Limb (tissue), 2 donors: ENCODE data around the gene AMBRA1.

Experiments used
- DNase-seq, 2 donors: peaks; one replicate each; pipeline ENCODE4 v3.0.0-alpha.2; 2016; ENCODE audit errors: extremely low spot score in 2 of 2

Gene AMBRA1

GRCh38 chr11:46506483-46506791 lies 87.4 kb downstream of the AMBRA1 start:
- no peak for DNase-seq

- DNase-seq, result no peak
These were observed 87.9 kb downstream of the AMBRA1 start for GRCh38 chr11:46505741-46506482.

- DNase-seq, result no peak
These were observed 88.8 kb downstream of the AMBRA1 start for GRCh38 chr11:46504817-46505613.

- no peak for DNase-seq
These were observed 94.0 kb downstream of the AMBRA1 start for GRCh38 chr11:46499821-46500220.

- DNase-seq, result no peak
These were observed 94.9 kb downstream of the AMBRA1 start for GRCh38 chr11:46498968-46499367.

- no peak for DNase-seq
These were observed 95.6 kb downstream of the AMBRA1 start for GRCh38 chr11:46498179-46498578.

- no peak for DNase-seq
These were observed 96.3 kb downstream of the AMBRA1 start for GRCh38 chr11:46497498-46497897.

GRCh38 chr11:46493791-46494190 lies 100.0 kb downstream of the AMBRA1 start:
- DNase-seq, result no peak

GRCh38 chr11:46492532-46492931 lies 101.3 kb downstream of the AMBRA1 start:
- DNase-seq, result peak in 1 of 2 donors; percentile 31

GRCh38 chr11:46491661-46492330 lies 102.0 kb downstream of the AMBRA1 start:
- DNase-seq, result peak in 1 of 2 donors; percentile 4

GRCh38 chr11:46490666-46491065 lies 103.2 kb downstream of the AMBRA1 start:
- DNase-seq, result no peak

- peak; percentile 30 to 41 for DNase-seq
These were observed 103.9 kb downstream of the AMBRA1 start for GRCh38 chr11:46489656-46490560.

GRCh38 chr11:46485856-46486443 lies 107.9 kb downstream of the AMBRA1 start:
- DNase-seq, result no peak

GRCh38 chr11:46484101-46484500 lies 109.7 kb downstream of the AMBRA1 start:
- no peak for DNase-seq

GRCh38 chr11:46480909-46481308 lies 112.9 kb downstream of the AMBRA1 start:
- DNase-seq, result no peak

- DNase-seq, result no peak
These were observed 113.6 kb downstream of the AMBRA1 start for GRCh38 chr11:46480166-46480726.

GRCh38 chr11:46479601-46480000 lies 114.2 kb downstream of the AMBRA1 start:
- DNase-seq, result no peak

- no peak for DNase-seq
These were observed 115.6 kb downstream of the AMBRA1 start for GRCh38 chr11:46478196-46478595.

- DNase-seq, result no peak
These were observed 116.7 kb downstream of the AMBRA1 start for GRCh38 chr11:46477136-46477535.

- DNase-seq, result no peak
These were observed 117.8 kb downstream of the AMBRA1 start for GRCh38 chr11:46475926-46476545.
